ENCODE results near the gene HAP1. TPM values are rescaled to one million over a fixed set of nuclear protein-coding genes. Genes with fewer than 3 reads are reported as not detected.

Gene HAP1
- total RNA-seq, 1 donor from 2014 or later: 4.3 TPM

GRCh38 chr17:41748275-41748674 is 13.8 kb upstream of the HAP1 start:
- Mint-ChIP-seq H3K27ac (peak overlapping the region; percentile 19), H3K4me3 (no peak overlapping the region), H3K9me3 (no peaks in the 10 kb centered on the region), H3K4me1 (ENCODE audit: unreplicated experiment) (no peaks in the 10 kb centered on the region), H3K27me3 (no peaks in the 10 kb centered on the region), H3K36me3 (no peaks in the 10 kb centered on the region)
- TF ChIP-seq, protein P1, sequence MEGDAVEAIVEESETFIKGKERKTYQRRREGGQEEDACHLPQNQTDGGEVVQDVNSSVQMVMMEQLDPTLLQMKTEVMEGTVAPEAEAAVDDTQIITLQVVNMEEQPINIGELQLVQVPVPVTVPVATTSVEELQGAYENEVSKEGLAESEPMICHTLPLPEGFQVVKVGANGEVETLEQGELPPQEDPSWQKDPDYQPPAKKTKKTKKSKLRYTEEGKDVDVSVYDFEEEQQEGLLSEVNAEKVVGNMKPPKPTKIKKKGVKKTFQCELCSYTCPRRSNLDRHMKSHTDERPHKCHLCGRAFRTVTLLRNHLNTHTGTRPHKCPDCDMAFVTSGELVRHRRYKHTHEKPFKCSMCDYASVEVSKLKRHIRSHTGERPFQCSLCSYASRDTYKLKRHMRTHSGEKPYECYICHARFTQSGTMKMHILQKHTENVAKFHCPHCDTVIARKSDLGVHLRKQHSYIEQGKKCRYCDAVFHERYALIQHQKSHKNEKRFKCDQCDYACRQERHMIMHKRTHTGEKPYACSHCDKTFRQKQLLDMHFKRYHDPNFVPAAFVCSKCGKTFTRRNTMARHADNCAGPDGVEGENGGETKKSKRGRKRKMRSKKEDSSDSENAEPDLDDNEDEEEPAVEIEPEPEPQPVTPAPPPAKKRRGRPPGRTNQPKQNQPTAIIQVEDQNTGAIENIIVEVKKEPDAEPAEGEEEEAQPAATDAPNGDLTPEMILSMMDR (conservative IDR thresholded peaks at IDR 0.05): no peak
- DNase-seq (ENCODE audit: extremely low spot score, unreplicated experiment): no peak

GRCh38 chr17:41741709-41742108 is 7.3 kb upstream of the HAP1 start:
- H3K9me3 Mint-ChIP-seq: no peaks in the 10 kb centered on the region
- peaks cover 13% of the 10 kb centered on the region for H3K27me3 Mint-ChIP-seq
- H3K4me1 Mint-ChIP-seq (ENCODE audit: unreplicated experiment): peaks cover 21% of the 10 kb centered on the region
- TF ChIP-seq, protein P1 (conservative IDR thresholded peaks at IDR 0.05): no peak
- H3K36me3 Mint-ChIP-seq: no peaks in the 10 kb centered on the region
- no peak for DNase-seq (ENCODE audit: extremely low spot score, unreplicated experiment)
- H3K27ac Mint-ChIP-seq: peak overlapping the region; percentile 77
- H3K4me3 Mint-ChIP-seq: no peak overlapping the region

DNA sequence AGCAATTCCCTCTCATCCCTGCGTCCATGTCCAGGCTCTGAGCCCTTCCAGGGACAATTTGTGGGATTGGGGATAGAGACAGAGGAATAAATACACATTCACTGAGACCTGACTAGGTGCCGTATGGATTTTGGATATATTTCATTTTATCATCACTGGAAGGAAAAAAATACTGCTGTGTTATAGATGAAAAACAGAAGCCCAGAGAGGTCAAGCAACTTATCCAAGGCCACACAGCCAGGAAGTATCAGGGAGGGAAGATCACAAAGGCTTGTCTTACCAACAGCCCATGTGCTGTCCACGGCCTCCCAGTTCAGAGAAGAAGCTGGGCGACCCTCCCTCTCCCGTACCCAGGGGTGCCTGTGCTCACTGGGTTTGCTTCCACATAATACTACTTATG is 6.1 kb upstream of the HAP1 start:
- TF ChIP-seq, protein P1 (conservative IDR thresholded peaks at IDR 0.05): no peak
- Mint-ChIP-seq H3K9me3 (no peaks in the 10 kb centered on the region), H3K27me3 (peaks cover 25% of the 10 kb centered on the region), H3K27ac (no peak overlapping the region), H3K4me1 (ENCODE audit: unreplicated experiment) (peaks cover 21% of the 10 kb centered on the region), H3K36me3 (no peaks in the 10 kb centered on the region), H3K4me3 (no peak overlapping the region)
- DNase-seq (ENCODE audit: extremely low spot score, unreplicated experiment): no peak

- no peak overlapping the region for H3K4me3 Mint-ChIP-seq
- TF ChIP-seq, protein P1 (conservative IDR thresholded peaks at IDR 0.05): no peak
- H3K27ac Mint-ChIP-seq: peak overlapping the region; percentile 76
- peaks cover 32% of the 10 kb centered on the region for H3K27me3 Mint-ChIP-seq
- H3K4me1 Mint-ChIP-seq (ENCODE audit: unreplicated experiment): peaks cover 21% of the 10 kb centered on the region
- DNase-seq (ENCODE audit: extremely low spot score, unreplicated experiment): no peak
- H3K9me3 Mint-ChIP-seq: no peaks in the 10 kb centered on the region
- H3K36me3 Mint-ChIP-seq: no peaks in the 10 kb centered on the region
Measured at GRCh38 chr17:41739661-41740352, 5.4 kb upstream of the HAP1 start.

- H3K4me1 Mint-ChIP-seq (ENCODE audit: unreplicated experiment): peaks cover 21% of the 10 kb centered on the region
- H3K4me3 Mint-ChIP-seq: no peak overlapping the region
- H3K27me3 Mint-ChIP-seq: peaks cover 38% of the 10 kb centered on the region
- H3K36me3 Mint-ChIP-seq: no peaks in the 10 kb centered on the region
- TF ChIP-seq, protein P1 (conservative IDR thresholded peaks at IDR 0.05): no peak
- no peaks in the 10 kb centered on the region for H3K9me3 Mint-ChIP-seq
- DNase-seq (ENCODE audit: extremely low spot score, unreplicated experiment): no peak
- no peak overlapping the region for H3K27ac Mint-ChIP-seq
Measured at GRCh38 chr17:41738801-41739112, 4.3 kb upstream of the HAP1 start.
